Liver (tissue), 9 donors: ENCODE data around the gene DLX5. TPM values are rescaled to one million over a fixed set of nuclear protein-coding genes. Genes with fewer than 3 reads are reported as not detected.

ENCODE experiments used
- DNase-seq: peaks from one replicate; pipeline ENCODE4 v3.0.0-alpha.2; 2017; ENCODE audit warnings: low spot score
- H3K27ac ChIP-seq, 2 donors: one replicate each; pipeline ENCODE4 v1.7.0; 2013; ENCODE audit warnings: inconsistent platforms in 2 of 2, low read length in 2 of 2, control low read depth in 1 of 2, low read depth in 1 of 2, mild to moderate bottlenecking in 1 of 2
- H3K27me3 ChIP-seq, 4 donors: one replicate each; pipeline versions ENCODE4 v1.6.1 to v1.7.0; 2013; ENCODE audit warnings: low read length in 3 of 4, inconsistent platforms in 1 of 4, mild to moderate bottlenecking in 1 of 4, moderate library complexity in 1 of 4; ENCODE audit not compliant: control insufficient read depth in 4 of 4, insufficient read depth in 4 of 4
- H3K36me3 ChIP-seq, 4 donors: one replicate each; pipeline versions ENCODE4 v1.6.1 to v1.7.0; 2013; ENCODE audit warnings: low read length in 3 of 4, mild to moderate bottlenecking in 3 of 4, low read depth in 1 of 4, moderate library complexity in 1 of 4; ENCODE audit not compliant: control insufficient read depth in 4 of 4, insufficient read depth in 3 of 4
- H3K4me1 ChIP-seq, 4 donors: one replicate each; pipeline versions ENCODE4 v1.6.1 to v1.7.0; 2013; ENCODE audit warnings: low read length in 3 of 4, mild to moderate bottlenecking in 3 of 4, moderate library complexity in 1 of 4; ENCODE audit not compliant: control insufficient read depth in 4 of 4, insufficient read depth in 4 of 4
- H3K4me3 ChIP-seq, 3 donors: one replicate each; pipeline versions ENCODE4 v1.6.1 to v1.7.0; 2013; ENCODE audit warnings: low read length in 3 of 3, control low read depth in 1 of 3, low read depth in 1 of 3, mild to moderate bottlenecking in 1 of 3
- H3K9ac ChIP-seq, 2 donors: one replicate each; pipeline ENCODE4 v1.7.0; 2013; ENCODE audit warnings: low read length in 2 of 2, mild to moderate bottlenecking in 2 of 2, moderate library complexity in 2 of 2, control low read depth in 1 of 2, low read depth in 1 of 2
- H3K9me3 ChIP-seq, 4 donors: one replicate each; pipeline versions ENCODE4 v1.6.1 to v1.7.0; 2013; ENCODE audit warnings: low read length in 3 of 4; ENCODE audit not compliant: control insufficient read depth in 4 of 4
- EGR1 ChIP-seq, 2 donors: IDR thresholded peaks; 2 replicates each; pipeline ENCODE4 v1.6.1; 2016 to 2018; ENCODE audit warnings: antibody characterized with exemption in 2 of 2, low read depth in 2 of 2
- FOXA2 ChIP-seq: IDR thresholded peaks from 2 replicates; pipeline ENCODE4 v1.6.1; 2016; ENCODE audit warnings: antibody characterized with exemption
- GABPA ChIP-seq, 2 donors: IDR thresholded peaks in 1 of 2; conservative IDR thresholded peaks in 1 of 2; 2 replicates each; pipeline ENCODE4 v1.6.1; 2016; ENCODE audit warnings: antibody characterized with exemption in 2 of 2, mild to moderate bottlenecking in 1 of 2, moderate library complexity in 1 of 2
- HNF4A ChIP-seq, 2 donors: conservative IDR thresholded peaks; 2 replicates each; pipeline ENCODE4 v1.6.1; 2016; ENCODE audit warnings: antibody characterized with exemption in 2 of 2, mild to moderate bottlenecking in 2 of 2
- JUND ChIP-seq, 2 donors: IDR thresholded peaks; 2 replicates each; pipeline ENCODE4 v1.6.1; 2016; ENCODE audit warnings: antibody characterized with exemption in 2 of 2
- MAX ChIP-seq: IDR thresholded peaks from 2 replicates; pipeline ENCODE4 v1.6.1; 2016; ENCODE audit warnings: antibody characterized with exemption
- NR2F2 ChIP-seq: IDR thresholded peaks from 2 replicates; pipeline ENCODE4 v1.6.1; 2016; ENCODE audit warnings: antibody characterized with exemption
- RAD21 ChIP-seq, 2 donors: IDR thresholded peaks; 2 replicates each; pipeline ENCODE4 v1.6.1; 2016; ENCODE audit warnings: antibody characterized with exemption in 2 of 2, mild to moderate bottlenecking in 2 of 2
- RXRA ChIP-seq, 2 donors: IDR thresholded peaks; 2 replicates each; pipeline ENCODE4 v1.6.1; 2017 to 2018; ENCODE audit warnings: antibody characterized with exemption in 2 of 2, mild to moderate bottlenecking in 1 of 2
- ZBTB33 ChIP-seq: IDR thresholded peaks from 2 replicates; pipeline ENCODE4 v1.6.1; 2016; ENCODE audit warnings: antibody characterized with exemption
- WGBS: extraction: QIAGEN DNeasy Blood & Tissue Kit; methylation state at CpG from one replicate; pipeline ENCODE4 v1.1.7; 2013; 5-methylcytosine and 5-hydroxymethylcytosine counted together
- polyA plus RNA-seq, 2 donors: library from polyadenylated mRNA; stranded (reverse) in 1 of 2; unstranded in 1 of 2; fragments of 200-250 nt in 1 of 2; fragments of >200 nt in 1 of 2; fragmentation: Nextera tagmentation in 1 of 2; extraction: Ambion mirVana in 1 of 2; gene quantifications; one replicate each; pipeline versions ENCODE4 v1.2.1 to v1.2.3, GENCODE V29; 2013 to 2015
- total RNA-seq, 2 donors: library from RNA; depleted of rRNA; stranded (reverse); fragments of >200 nt; gene quantifications; one replicate each; pipeline ENCODE4 v1.2.3, GENCODE V29; 2014
- TF ChIP-seq, protein P1 (sequence below): IDR thresholded peaks from 2 replicates; pipeline ENCODE4 v1.6.1; 2016; ENCODE audit warnings: antibody characterized with exemption, mild to moderate bottlenecking
- TF ChIP-seq, protein P2 (sequence below): IDR thresholded peaks from 2 replicates; pipeline ENCODE4 v1.6.1; 2016; ENCODE audit warnings: antibody characterized with exemption
- TF ChIP-seq, protein P3 (sequence below): fragments of 150-350 bp; IDR thresholded peaks from 2 replicates; pipeline ENCODE4 v1.5.1; 2017; ENCODE audit warnings: improper control_type of control experiment, low read depth, low read length; ENCODE audit not compliant: missing input control
- donor health status: healthy.
- donor health status: healthy.
- donor health status: healthy.
- donor health status: healthy.
- donor health status: healthy.

DLX5 gene
- total and polyA plus RNA-seq, 4 donors, result not detected

DNA sequence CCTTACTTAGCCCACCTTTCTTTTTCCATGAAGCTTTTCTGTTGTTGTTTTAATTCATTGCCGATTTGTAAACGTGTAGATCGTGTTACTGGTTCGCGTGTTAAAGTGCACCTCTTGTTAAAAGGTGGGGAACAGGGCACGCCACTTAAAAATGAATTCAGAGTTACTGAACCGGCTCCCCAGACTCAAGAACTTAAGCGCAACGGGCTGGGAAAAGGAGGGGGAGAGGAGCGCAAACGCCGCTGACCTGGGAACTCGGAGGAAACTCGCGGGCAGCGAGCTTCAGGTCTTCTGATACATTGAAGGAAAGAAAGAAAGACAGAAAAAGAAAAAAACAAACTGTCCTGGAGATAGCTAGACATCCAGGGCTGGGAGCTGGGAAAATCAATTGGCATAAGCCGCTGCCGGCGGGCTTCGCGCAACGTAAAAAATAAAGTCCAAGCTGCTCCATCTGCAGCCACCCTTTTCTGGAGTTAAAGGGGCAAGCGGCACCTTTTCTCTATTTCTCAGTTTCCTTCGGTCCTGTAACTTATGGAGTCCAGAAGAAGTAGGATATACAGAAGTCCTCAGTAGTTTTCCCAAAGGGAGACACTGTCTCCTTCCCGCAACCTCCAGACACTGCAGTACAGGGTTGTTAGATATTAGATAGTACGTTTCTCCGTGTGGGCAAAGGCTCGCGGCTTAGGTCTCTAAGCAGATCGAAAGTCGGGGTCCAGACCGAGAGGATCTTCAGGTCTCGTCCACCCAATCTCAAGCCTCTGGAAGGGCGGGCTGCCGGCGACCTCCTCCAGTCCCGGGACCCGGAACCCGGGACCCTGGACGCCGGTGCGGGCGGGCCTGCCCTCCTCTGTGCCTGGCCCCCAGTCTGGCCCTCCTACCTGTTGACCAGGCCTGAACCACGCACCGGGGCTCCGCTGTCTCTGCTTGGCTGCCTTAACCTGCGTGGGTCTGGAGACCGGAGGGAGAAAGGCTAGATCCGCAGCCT is 21.1 kb downstream of the DLX5 start:
- Histone ChIP-seq H3K27me3 (peaks cover 7 to 60% (median 31%) of the 10 kb centered on the region in 4 donors), H3K4me1 (peaks cover 6 to 21% (median 11%) of the 10 kb centered on the region in 4 donors), H3K27ac (no peak overlapping the region), H3K4me3 (peak overlapping the region in 1 of 3 donors; percentile 4), H3K9me3 (peaks cover 0 to 4% (median under 1%) of the 10 kb centered on the region in 4 donors), H3K9ac (no peak overlapping the region), H3K36me3 (no peaks in the 10 kb centered on the region)
- DNase-seq, result peak; percentile 30
- TF ChIP-seq GABPA (IDR thresholded peaks at IDR 0.05 in 1 of 2, conservative IDR thresholded peaks at IDR 0.05 in 1 of 2) (no peak), FOXA2 (no peak), NR2F2 (no peak), MAX (no peak), ZBTB33 (no peak), JUND (IDR thresholded peaks at IDR 0.05) (no peak), RAD21 (IDR thresholded peaks at IDR 0.05) (no peak), HNF4A (conservative IDR thresholded peaks at IDR 0.05) (no peak), RXRA (IDR thresholded peaks at IDR 0.05) (no peak), EGR1 (IDR thresholded peaks at IDR 0.05; ENCODE audit: low read depth in 2 of 2) (no peak)
- TF ChIP-seq, protein P1, sequence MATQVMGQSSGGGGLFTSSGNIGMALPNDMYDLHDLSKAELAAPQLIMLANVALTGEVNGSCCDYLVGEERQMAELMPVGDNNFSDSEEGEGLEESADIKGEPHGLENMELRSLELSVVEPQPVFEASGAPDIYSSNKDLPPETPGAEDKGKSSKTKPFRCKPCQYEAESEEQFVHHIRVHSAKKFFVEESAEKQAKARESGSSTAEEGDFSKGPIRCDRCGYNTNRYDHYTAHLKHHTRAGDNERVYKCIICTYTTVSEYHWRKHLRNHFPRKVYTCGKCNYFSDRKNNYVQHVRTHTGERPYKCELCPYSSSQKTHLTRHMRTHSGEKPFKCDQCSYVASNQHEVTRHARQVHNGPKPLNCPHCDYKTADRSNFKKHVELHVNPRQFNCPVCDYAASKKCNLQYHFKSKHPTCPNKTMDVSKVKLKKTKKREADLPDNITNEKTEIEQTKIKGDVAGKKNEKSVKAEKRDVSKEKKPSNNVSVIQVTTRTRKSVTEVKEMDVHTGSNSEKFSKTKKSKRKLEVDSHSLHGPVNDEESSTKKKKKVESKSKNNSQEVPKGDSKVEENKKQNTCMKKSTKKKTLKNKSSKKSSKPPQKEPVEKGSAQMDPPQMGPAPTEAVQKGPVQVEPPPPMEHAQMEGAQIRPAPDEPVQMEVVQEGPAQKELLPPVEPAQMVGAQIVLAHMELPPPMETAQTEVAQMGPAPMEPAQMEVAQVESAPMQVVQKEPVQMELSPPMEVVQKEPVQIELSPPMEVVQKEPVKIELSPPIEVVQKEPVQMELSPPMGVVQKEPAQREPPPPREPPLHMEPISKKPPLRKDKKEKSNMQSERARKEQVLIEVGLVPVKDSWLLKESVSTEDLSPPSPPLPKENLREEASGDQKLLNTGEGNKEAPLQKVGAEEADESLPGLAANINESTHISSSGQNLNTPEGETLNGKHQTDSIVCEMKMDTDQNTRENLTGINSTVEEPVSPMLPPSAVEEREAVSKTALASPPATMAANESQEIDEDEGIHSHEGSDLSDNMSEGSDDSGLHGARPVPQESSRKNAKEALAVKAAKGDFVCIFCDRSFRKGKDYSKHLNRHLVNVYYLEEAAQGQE, result no peak
- TF ChIP-seq, protein P2, sequence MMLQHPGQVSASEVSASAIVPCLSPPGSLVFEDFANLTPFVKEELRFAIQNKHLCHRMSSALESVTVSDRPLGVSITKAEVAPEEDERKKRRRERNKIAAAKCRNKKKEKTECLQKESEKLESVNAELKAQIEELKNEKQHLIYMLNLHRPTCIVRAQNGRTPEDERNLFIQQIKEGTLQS, result no peak
- TF ChIP-seq, protein P3, sequence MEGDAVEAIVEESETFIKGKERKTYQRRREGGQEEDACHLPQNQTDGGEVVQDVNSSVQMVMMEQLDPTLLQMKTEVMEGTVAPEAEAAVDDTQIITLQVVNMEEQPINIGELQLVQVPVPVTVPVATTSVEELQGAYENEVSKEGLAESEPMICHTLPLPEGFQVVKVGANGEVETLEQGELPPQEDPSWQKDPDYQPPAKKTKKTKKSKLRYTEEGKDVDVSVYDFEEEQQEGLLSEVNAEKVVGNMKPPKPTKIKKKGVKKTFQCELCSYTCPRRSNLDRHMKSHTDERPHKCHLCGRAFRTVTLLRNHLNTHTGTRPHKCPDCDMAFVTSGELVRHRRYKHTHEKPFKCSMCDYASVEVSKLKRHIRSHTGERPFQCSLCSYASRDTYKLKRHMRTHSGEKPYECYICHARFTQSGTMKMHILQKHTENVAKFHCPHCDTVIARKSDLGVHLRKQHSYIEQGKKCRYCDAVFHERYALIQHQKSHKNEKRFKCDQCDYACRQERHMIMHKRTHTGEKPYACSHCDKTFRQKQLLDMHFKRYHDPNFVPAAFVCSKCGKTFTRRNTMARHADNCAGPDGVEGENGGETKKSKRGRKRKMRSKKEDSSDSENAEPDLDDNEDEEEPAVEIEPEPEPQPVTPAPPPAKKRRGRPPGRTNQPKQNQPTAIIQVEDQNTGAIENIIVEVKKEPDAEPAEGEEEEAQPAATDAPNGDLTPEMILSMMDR, result no peak
- WGBS, result 9% methylated on average over 49 of the region's 49 CpGs
